Endothelial cell of umbilical vein (primary cell): Measurements from ENCODE around the gene RAD51B. TPM values are rescaled to one million over a fixed set of nuclear protein-coding genes. Genes with fewer than 3 reads are reported as not detected.

Source experiments
- BruUV-seq: library from RNA; stranded (reverse); fragments of 400-500 nt; replicated peaks from 2 replicates; lab custom pipeline; 2021; lab: Mats Ljungman, UMichigan
- CTCF ChIA-PET: fragments of 300-600, 350-600 bp; sonication (Branson Sonifier 250); formaldehyde crosslinking; loops from one replicate; lab custom pipeline; 2021; ENCODE audit warnings: antibody characterized with exemption, inconsistent platforms; lab: Charles Lee
- POLR2A ChIA-PET: fragments of 300-600, 350-600 bp; sonication (Branson Sonifier 250); formaldehyde crosslinking; loops from one replicate; lab custom pipeline; 2021; ENCODE audit warnings: antibody characterized with exemption, inconsistent platforms; lab: Charles Lee
- DNase-seq: peaks from one replicate; pipeline ENCODE4 v3.0.0-alpha.2; 2011; ENCODE audit warnings: low read depth, low spot score
- FAIRE-seq: peaks from 2 replicates; lab custom pipeline; 2011; peaks lifted over from hg19 to GRCh38; lab: Jason Lieb, UNC
- H2AFZ ChIP-seq: 2 replicates; pipeline ENCODE4 v1.6.0; 2012; ENCODE audit warnings: low read depth, low read length, control low read depth, inconsistent platforms
- H3K27ac ChIP-seq: 2 replicates; pipeline ENCODE4 v1.5.1; 2011; ENCODE audit warnings: low read depth, mild to moderate bottlenecking, control low read depth, low read length, moderate library complexity; ENCODE audit not compliant: insufficient read depth
- H3K27me3 ChIP-seq, 2 experiments: 2 replicates each; pipeline versions ENCODE4 v1.6.0 to v1.6.1; 2011; ENCODE audit warnings: low read length in 2 of 2, mixed read lengths in 1 of 2; ENCODE audit not compliant: control insufficient read depth in 2 of 2, insufficient read depth in 2 of 2
- H3K36me3 ChIP-seq, 2 experiments: 2 replicates in 1 of 2; 3 replicates in 1 of 2; pipeline ENCODE4 v1.5.1; 2011; ENCODE audit warnings: low read length in 2 of 2, mild to moderate bottlenecking in 1 of 2, moderate library complexity in 1 of 2; ENCODE audit not compliant: control insufficient read depth in 2 of 2, insufficient read depth in 2 of 2; ENCODE audit errors: extremely low read depth in 1 of 2
- H3K4me1 ChIP-seq: 3 replicates; pipeline ENCODE4 v1.5.1; 2011; ENCODE audit warnings: mild to moderate bottlenecking, low read length; ENCODE audit not compliant: control insufficient read depth, insufficient read depth; ENCODE audit errors: extremely low read depth
- H3K4me2 ChIP-seq: 2 replicates; pipeline ENCODE4 v1.6.1; 2011; ENCODE audit warnings: low read length, control low read depth, mixed read lengths; ENCODE audit not compliant: insufficient read depth
- H3K4me3 ChIP-seq, 3 experiments: fragments of 200-600 bp in 1 of 3; sonication (generic), shearing (Covaris generic) in 1 of 3; replicated peaks in 1 of 3; 2 replicates each; pipeline ENCODE4 v1.5.1; 2011 to 2016; ENCODE audit warnings: control low read depth in 3 of 3, low read length in 3 of 3, mild to moderate bottlenecking in 2 of 3, inconsistent platforms in 1 of 3, low read depth in 1 of 3, moderate library complexity in 1 of 3; ENCODE audit not compliant: insufficient read depth in 1 of 3
- H3K79me2 ChIP-seq: 2 replicates; pipeline ENCODE4 v1.6.0; 2012; ENCODE audit warnings: low read length, inconsistent platforms; ENCODE audit not compliant: control insufficient read depth, insufficient read depth
- H3K9ac ChIP-seq: replicated peaks from 2 replicates; pipeline ENCODE3; 2011; ENCODE audit warnings: low read length, control low read depth; ENCODE audit not compliant: insufficient read depth; ENCODE audit errors: extremely low read depth
- H3K9me1 ChIP-seq: replicated peaks from 3 replicates; pipeline ENCODE4 v1.6.0; 2011; ENCODE audit warnings: mild to moderate bottlenecking, low read length; ENCODE audit not compliant: control insufficient read depth, insufficient read depth; ENCODE audit errors: extremely low read depth
- H3K9me3 ChIP-seq: replicated peaks from 2 replicates; pipeline ENCODE4 v1.5.1; 2012; ENCODE audit warnings: low read length, inconsistent platforms; ENCODE audit not compliant: control insufficient read depth, insufficient read depth
- H4K20me1 ChIP-seq: replicated peaks from 2 replicates; pipeline ENCODE3; 2011; ENCODE audit warnings: mild to moderate bottlenecking, low read length; ENCODE audit not compliant: control insufficient read depth, insufficient read depth; ENCODE audit errors: extremely low read depth
- EZH2 ChIP-seq: IDR thresholded peaks from 2 replicates; pipeline ENCODE4 v1.6.1; 2012; ENCODE audit warnings: borderline replicate concordance, low read depth, mild to moderate bottlenecking, moderate library complexity, low read length, inconsistent platforms; ENCODE audit not compliant: severe bottlenecking
- FOS ChIP-seq: IDR thresholded peaks from 2 replicates; pipeline ENCODE4 v1.6.1; 2011; ENCODE audit warnings: mild to moderate bottlenecking, low read length, moderate library complexity, borderline replicate concordance; ENCODE audit not compliant: insufficient read depth
- GATA2 ChIP-seq: IDR thresholded peaks from 2 replicates; pipeline ENCODE4 v1.7.0; 2011; ENCODE audit warnings: low read depth, mild to moderate bottlenecking, moderate library complexity, mixed read lengths, low read length; ENCODE audit not compliant: insufficient read length, insufficient read depth
- MYC ChIP-seq: IDR thresholded peaks from one replicate; pipeline ENCODE4 v1.6.1; 2011; ENCODE audit warnings: mild to moderate bottlenecking, low read depth, low read length
- dilution Hi-C: fragments of 300-500 bp; cut with MboI; formaldehyde crosslinking; loops from one replicate; pipeline ENCODE4 v1.15.0; 2019; ENCODE audit warnings: low sequenced_read_pairs; ENCODE audit not compliant: extremely low pct_ligation_motif_present
- intact Hi-C: fragments of 100-400 bp; cut with micrococcal nuclease; formaldehyde crosslinking; loops from one replicate; pipeline ENCODE4 v1.10.0; 2022
- polyA plus RNA-seq, 4 experiments: library from polyadenylated mRNA; depleted of rRNA in 3 of 4; stranded (reverse) in 3 of 4; unstranded in 1 of 4; fragments of >200 nt; gene quantifications; 2 replicates each; pipeline versions ENCODE4 v1.2.1 to v1.2.3, GENCODE V29; 2011 to 2012; ENCODE audit warnings: missing spikeins in 1 of 4
- total RNA-seq: library from RNA; stranded (reverse); gene quantifications from 2 replicates; pipeline ENCODE4 v1.2.3, GENCODE V29; 2021
- TF ChIP-seq, protein P1 (sequence below), 2 donors: IDR thresholded peaks; 1 replicate in 1 of 2; 2 replicates in 1 of 2; pipeline ENCODE4 v1.5.1; 2011; ENCODE audit warnings: low read length in 2 of 2, mild to moderate bottlenecking in 2 of 2, moderate library complexity in 2 of 2, control low read depth in 1 of 2, inconsistent platforms in 1 of 2, low read depth in 1 of 2; ENCODE audit not compliant: insufficient read depth in 1 of 2; ENCODE audit errors: extremely low read depth in 1 of 2
- TF ChIP-seq, protein P2 (sequence below): IDR thresholded peaks from 2 replicates; pipeline ENCODE4 v1.6.1; 2011; ENCODE audit not compliant: insufficient read depth, insufficient read length

The RAD51B gene
- total and polyA plus RNA-seq, 2 donors (not counting 3 experiments of a cell fraction or from before 2014, with no cell fraction given): 3.9 to 19.0 TPM

DNA sequence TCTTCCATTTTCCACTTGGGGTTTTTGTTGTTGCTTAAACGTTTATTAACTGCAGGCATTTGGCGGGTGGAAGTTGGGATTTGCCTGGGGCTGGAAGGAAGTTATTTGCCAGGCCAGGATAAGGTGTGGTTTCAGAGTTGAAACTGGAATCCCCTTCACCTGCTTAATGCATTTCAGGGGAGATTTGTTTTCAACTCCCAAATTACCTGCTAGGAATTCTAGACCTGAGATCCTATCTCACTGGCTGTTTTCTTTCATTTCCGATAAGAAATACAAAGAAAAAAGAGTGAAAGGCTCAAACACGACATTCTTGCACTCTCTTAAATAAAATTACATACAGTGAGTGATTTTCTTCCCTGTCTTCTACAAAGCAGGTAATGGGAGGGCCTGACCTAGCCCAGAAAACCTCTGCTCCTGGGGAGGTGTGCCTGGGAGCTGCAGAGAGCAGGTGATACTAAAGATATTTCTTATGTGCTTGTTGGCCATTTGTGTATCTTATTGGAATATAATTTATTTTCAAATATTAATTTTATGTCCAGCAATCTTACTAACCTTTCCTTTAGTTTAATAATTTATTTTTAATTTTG is 695.1 kb downstream of the RAD51B start:
- Histone ChIP-seq H3K9me1 (no peaks in the 10 kb centered on the region), H3K4me1 (no peaks in the 10 kb centered on the region)
- FAIRE-seq: no peak

More for the DNA sequence above, 695.1 kb downstream of the RAD51B start:
- Histone ChIP-seq H2AFZ (no peak overlapping the region), H3K4me3 (no peak overlapping the region), H3K27me3 (no peaks in the 10 kb centered on the region), H3K4me2 (no peak overlapping the region), H3K27ac (no peak overlapping the region), H3K79me2 (no peaks in the 10 kb centered on the region), H3K9me3 (no peaks in the 10 kb centered on the region), H3K36me3 (no peaks in the 10 kb centered on the region), H4K20me1 (no peaks in the 10 kb centered on the region), H3K9ac (no peak overlapping the region)
- no TSS peak for BruUV-seq
- TF ChIP-seq MYC (no peak), FOS (no peak), EZH2 (no peak), GATA2 (no peak)
- TF ChIP-seq, protein P1, sequence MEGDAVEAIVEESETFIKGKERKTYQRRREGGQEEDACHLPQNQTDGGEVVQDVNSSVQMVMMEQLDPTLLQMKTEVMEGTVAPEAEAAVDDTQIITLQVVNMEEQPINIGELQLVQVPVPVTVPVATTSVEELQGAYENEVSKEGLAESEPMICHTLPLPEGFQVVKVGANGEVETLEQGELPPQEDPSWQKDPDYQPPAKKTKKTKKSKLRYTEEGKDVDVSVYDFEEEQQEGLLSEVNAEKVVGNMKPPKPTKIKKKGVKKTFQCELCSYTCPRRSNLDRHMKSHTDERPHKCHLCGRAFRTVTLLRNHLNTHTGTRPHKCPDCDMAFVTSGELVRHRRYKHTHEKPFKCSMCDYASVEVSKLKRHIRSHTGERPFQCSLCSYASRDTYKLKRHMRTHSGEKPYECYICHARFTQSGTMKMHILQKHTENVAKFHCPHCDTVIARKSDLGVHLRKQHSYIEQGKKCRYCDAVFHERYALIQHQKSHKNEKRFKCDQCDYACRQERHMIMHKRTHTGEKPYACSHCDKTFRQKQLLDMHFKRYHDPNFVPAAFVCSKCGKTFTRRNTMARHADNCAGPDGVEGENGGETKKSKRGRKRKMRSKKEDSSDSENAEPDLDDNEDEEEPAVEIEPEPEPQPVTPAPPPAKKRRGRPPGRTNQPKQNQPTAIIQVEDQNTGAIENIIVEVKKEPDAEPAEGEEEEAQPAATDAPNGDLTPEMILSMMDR (IDR thresholded peaks at IDR 0.05; ENCODE audit: extremely low read depth in 1 of 2, insufficient read depth in 1 of 2, low read depth in 1 of 2, low read length in 2 of 2): no peak
- TF ChIP-seq, protein P2, sequence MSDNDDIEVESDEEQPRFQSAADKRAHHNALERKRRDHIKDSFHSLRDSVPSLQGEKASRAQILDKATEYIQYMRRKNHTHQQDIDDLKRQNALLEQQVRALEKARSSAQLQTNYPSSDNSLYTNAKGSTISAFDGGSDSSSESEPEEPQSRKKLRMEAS: no peak
- ChIA-PET POLR2A (interaction anchor here (0.7 kb wide), 1 partner anchor 79 kb away, joined by 5 read pairs; no protein-coding TSS in a partner anchor), CTCF (interaction anchor here (0.8 kb wide), 1 partner anchor 49 kb away, joined by 4 read pairs; no protein-coding TSS in a partner anchor)
- dilution Hi-C loops (no loop called here), intact Hi-C loops (no loop called here)
- DNase-seq: no peak
